ENCODE data around the gene USHBP1.

The USHBP1 gene

DNA sequence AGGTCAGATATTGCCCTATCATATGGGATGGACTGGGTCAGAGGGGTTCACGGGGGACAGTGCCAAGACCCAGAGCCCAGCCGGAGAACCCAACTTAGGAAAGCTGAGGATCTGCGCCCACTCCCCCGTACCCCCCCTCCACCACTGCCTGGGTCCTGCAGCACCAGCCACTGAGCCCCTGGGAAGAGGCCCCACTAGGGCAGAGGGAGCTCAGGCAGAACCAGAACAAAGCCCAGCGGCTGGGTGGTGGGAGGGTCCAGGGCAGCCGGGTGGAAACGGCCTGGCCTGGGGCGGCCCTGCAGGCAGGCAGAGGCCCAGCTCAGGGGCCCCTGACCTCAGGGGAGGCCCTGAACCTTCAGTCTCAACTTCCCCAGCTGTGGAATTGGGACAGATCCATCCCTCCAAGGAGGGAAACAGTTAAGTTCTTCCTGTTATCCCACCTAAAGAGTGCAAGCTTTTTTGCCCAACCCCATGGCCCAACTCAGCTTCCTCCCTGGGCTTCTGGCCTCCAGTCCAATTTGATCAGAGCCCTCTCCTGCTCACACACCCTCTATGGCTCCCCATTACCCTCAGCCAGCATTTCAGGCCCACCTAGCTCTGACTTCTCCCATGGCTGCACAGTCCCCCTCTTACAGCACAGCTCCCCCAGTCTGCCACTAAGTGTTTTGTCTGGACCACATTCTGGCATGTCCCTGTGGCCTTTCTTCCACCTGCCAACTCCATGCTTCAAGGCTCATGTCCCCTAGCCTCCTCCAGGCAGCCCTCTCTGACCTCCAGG lies 21.9 kb downstream of the USHBP1 start:
- Mint-ChIP-seq H3K4me3 (no peak overlapping the region), H3K4me1 (peaks cover 46% of the 10 kb centered on the region), H3K27me3 (no peaks in the 10 kb centered on the region), H3K36me3 (no peaks in the 10 kb centered on the region), H3K27ac (peak overlapping the region; percentile 31), H3K9me3 (no peaks in the 10 kb centered on the region)
- no peak for ATAC-seq

DNA sequence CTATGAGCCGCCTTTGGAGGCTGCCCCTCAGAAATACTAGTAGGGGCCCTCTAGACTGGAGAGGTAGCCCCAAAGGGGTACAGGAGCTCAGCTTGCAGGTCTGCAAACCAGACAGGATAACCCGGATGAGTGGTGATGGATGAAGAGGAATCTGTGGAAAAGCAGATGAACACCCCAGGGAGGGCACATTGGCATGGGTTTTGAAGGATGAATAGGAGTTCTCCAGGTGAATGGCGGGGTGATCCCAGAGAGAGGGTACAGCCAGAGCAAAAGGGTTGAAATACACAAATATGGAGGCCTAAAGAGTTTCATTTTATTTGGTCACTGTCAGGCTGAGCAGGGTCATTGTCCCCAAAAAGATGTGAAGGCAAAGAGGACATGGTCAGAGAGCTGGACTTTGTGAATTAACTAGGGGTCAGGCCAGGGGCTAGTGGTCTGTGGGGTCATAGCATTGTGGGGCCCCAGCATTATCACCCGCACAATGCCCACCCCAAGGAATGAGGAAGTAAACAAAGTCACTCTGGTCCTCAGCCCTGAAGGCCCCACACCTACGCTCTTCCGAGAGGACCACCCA lies 23.6 kb downstream of the USHBP1 start:
- H3K9me3 Mint-ChIP-seq, result no peaks in the 10 kb centered on the region
- no peak overlapping the region for H3K4me3 Mint-ChIP-seq
- no peak for ATAC-seq
- no peaks in the 10 kb centered on the region for H3K27me3 Mint-ChIP-seq
- H3K36me3 Mint-ChIP-seq, result no peaks in the 10 kb centered on the region
- peaks cover 29% of the 10 kb centered on the region for H3K4me1 Mint-ChIP-seq
- no peak overlapping the region for H3K27ac Mint-ChIP-seq

GRCh38 chr19:17240062-17240752 lies 24.3 kb downstream of the USHBP1 start:
- Mint-ChIP-seq H3K4me1 (peaks cover 28% of the 10 kb centered on the region), H3K36me3 (no peaks in the 10 kb centered on the region), H3K27me3 (no peaks in the 10 kb centered on the region), H3K9me3 (no peaks in the 10 kb centered on the region), H3K27ac (no peak overlapping the region), H3K4me3 (no peak overlapping the region)
- no peak for ATAC-seq

DNA sequence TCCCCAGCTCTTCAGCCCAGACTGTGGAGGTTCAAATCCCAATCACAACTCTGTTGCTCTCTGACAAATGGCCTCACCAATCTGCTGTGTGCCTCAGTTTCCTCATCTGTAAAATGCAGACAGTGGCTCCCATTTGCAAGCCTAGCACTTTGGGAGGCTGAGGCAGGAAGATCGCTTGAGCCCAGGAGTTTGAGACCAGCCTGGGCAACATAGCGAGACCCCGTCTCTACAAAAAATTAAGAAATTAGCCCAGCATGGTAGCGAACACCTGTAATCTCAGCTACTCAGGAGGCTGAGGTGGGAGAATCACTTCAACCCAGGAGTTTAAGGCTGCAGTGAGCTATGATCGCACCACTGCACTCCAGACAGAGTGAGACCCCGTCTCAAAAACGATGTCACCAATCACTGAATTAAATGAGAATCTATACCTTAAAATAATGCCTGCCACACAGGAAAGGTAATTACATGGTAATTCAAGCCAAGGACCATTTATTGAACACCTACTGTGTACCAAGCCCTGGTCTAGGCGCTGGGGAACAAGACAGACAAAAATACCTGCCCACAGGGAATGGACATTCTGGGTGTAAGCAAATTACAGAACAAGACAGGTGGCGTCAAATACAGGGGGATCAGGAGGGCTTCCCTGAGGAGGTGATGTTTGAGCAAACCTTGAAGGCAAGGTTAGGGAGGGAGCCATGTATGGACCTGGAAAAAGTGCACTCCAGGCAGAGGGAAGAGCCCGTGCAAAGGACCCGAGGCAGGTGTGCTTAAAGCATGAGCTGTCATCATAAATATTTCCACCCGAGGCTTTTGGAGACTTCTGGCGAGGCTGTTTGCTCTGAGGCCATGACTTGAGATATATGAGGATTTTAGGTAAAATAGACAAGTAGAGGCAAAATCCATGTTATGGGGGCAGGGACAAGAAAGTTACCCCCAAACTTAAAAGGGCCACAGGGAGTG lies 26.5 kb downstream of the USHBP1 start:
- H3K36me3 Mint-ChIP-seq, result no peaks in the 10 kb centered on the region
- no peak overlapping the region for H3K27ac Mint-ChIP-seq
- no peaks in the 10 kb centered on the region for H3K27me3 Mint-ChIP-seq
- no peak for ATAC-seq
- no peak overlapping the region for H3K4me3 Mint-ChIP-seq
- H3K4me1 Mint-ChIP-seq, result peaks cover 24% of the 10 kb centered on the region
- H3K9me3 Mint-ChIP-seq, result no peaks in the 10 kb centered on the region

DNA sequence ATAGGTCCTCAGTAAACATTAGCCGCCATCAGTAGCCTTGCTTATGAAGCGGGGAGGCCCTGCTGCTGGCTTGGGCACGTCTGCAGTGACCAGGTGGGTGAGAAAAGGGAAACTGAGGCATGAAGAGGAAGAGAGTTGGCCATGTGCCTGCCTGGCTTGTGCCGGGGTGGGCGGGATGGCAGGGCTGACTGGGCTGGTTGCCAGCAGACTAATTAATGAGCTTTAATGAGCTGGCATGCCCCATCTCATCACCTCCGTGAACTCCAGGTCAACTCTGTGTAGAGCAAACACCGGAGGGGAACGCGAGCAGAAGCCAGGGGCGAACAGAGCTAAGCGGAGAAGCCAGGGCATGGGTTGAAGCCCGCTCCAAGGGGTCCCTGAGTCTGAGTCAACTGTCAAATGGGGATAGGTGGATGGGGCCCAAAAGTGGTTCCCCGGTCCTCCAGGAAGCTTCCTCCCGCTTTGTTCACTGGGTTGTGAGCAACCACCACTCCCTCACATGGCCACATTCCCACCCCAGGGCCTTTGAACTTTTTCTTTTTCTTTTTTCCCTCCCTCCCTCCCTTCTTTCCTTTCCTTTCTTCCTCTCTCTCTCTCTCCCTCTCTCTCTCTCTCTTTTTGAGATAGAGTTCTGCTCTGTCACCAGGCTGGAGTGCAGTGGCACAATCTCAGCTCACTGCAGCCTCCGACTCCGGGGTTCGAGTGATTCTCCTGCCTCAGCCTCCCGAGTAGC lies 27.6 kb downstream of the USHBP1 start:
- no peak for ATAC-seq
- no peaks in the 10 kb centered on the region for H3K9me3 Mint-ChIP-seq
- peaks cover 4% of the 10 kb centered on the region for H3K36me3 Mint-ChIP-seq
- no peak overlapping the region for H3K4me3 Mint-ChIP-seq
- no peaks in the 10 kb centered on the region for H3K27me3 Mint-ChIP-seq
- peaks cover 15% of the 10 kb centered on the region for H3K4me1 Mint-ChIP-seq
- peak overlapping the region; percentile 12 for H3K27ac Mint-ChIP-seq

DNA sequence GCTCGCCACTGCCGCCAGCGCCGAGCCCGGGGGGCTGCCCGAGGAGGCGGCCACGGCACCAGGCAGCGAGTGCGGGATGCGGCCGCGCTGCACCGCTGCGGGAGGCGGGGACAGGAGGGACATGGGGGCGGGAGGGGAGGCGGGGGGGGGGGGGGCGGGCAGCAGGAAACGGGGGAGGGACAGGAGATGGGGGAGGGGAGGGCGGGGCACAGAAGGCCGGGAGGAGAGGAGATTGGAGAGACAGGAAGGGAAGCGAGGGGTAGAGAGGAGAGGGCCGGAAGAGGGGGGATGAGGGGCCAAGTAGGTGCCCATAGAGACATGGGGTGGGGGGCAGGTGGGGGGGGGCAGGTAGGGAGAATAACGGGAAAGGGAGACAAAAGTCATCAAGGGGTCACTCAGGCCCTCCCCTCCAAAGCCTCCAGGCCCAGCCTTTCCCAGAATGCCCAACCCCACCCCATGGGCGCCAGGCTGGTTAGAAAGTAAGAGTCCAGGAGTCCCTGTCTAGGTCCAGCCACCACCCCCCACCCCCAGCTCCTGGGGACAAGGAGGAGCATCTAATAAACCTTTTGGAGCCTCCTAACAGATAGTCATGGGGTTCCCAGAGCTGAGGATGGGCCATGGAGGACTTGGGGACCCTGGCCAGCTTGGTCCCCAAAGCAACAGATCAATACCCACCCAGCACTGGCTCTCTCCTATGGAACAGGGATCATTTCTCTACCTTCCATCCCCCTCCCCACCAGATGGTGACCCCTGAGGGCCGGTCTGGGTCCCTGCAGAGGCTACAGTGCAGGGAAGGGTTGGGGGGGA lies 28.4 kb downstream of the USHBP1 start:
- Mint-ChIP-seq H3K4me3 (peak overlapping the region; percentile 74), H3K36me3 (peaks cover 5% of the 10 kb centered on the region), H3K27ac (peak overlapping the region; percentile 12), H3K9me3 (no peaks in the 10 kb centered on the region), H3K4me1 (peaks cover 10% of the 10 kb centered on the region), H3K27me3 (no peaks in the 10 kb centered on the region)
- no peak for ATAC-seq

DNA sequence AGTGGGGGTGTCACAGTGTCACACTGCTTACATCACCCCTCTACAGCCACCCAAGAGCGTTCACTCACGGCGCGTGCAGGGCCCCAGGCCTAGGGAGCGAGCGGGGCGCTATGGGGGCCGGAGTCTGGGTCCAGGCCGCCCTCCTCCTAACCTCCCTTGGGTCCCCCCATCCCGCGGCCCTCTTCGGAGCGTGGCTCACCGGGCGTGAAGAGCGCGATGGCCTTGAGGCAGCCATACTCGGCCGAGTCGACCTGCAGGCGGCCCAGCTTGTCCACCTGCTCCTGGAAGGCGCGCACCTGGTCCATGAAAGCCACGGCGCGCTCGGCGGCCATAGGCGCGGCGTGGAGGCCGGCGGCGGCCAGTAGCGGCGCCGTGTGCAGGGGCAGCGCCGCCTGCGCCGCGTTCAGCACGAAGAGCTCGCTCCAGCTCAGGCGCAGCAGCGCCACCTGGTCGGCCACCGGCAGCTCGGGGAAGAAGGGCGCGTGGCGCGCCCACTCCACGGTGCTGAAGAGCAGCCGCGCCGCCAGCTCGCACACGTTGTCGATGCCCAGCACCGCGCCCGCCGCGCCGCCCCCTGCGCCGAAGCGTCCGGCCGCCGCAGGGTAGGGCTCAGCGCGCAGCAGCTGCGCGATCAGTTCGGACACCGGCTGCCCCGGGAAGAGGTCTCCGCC lies 29.1 kb downstream of the USHBP1 start:
- no peaks in the 10 kb centered on the region for H3K9me3 Mint-ChIP-seq
- peak overlapping the region; percentile 74 for H3K4me3 Mint-ChIP-seq
- peaks cover 5% of the 10 kb centered on the region for H3K36me3 Mint-ChIP-seq
- ATAC-seq, result peak; percentile 95
- no peaks in the 10 kb centered on the region for H3K27me3 Mint-ChIP-seq
- H3K27ac Mint-ChIP-seq, result peak overlapping the region; percentile 54
- peaks cover 10% of the 10 kb centered on the region for H3K4me1 Mint-ChIP-seq

DNA sequence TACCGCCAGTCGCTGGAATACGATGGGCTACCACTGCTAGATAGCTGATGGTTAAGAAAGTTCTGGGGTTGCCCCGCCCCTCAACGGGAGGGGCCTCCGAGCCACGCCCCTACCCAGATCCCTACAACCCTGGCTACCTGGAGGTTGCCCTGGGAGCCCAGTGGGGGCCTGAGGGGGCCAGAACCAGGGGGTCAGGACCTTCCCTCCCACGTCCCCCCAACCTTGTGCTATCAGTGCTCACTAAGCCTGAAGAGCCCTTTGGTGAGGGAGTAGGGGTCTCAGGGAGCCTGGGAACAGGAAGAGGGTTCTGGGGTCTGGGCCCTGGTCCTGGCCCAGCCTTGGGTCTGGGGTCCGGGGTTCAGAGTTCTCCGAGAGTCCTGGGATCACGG lies 29.6 kb downstream of the USHBP1 start:
- H3K9me3 Mint-ChIP-seq, result no peaks in the 10 kb centered on the region
- ATAC-seq, result peak; percentile 80
- peak overlapping the region; percentile 74 for H3K4me3 Mint-ChIP-seq
- peaks cover 10% of the 10 kb centered on the region for H3K4me1 Mint-ChIP-seq
- H3K36me3 Mint-ChIP-seq, result peaks cover 5% of the 10 kb centered on the region
- H3K27ac Mint-ChIP-seq, result peak overlapping the region; percentile 54
- H3K27me3 Mint-ChIP-seq, result no peaks in the 10 kb centered on the region

- Mint-ChIP-seq H3K9me3 (no peaks in the 10 kb centered on the region), H3K36me3 (peaks cover 5% of the 10 kb centered on the region), H3K27me3 (no peaks in the 10 kb centered on the region), H3K4me1 (peaks cover 11% of the 10 kb centered on the region), H3K4me3 (no peak overlapping the region), H3K27ac (no peak overlapping the region)
- ATAC-seq, result no peak
Observed at GRCh38 chr19:17232258-17232657, 32.3 kb downstream of the USHBP1 start.

GRCh38 chr19:17229890-17230289 lies 34.7 kb downstream of the USHBP1 start:
- Mint-ChIP-seq H3K9me3 (no peaks in the 10 kb centered on the region), H3K36me3 (peaks cover 5% of the 10 kb centered on the region), H3K27me3 (no peaks in the 10 kb centered on the region), H3K4me1 (peaks cover 15% of the 10 kb centered on the region), H3K27ac (no peak overlapping the region), H3K4me3 (no peak overlapping the region)
- no peak for ATAC-seq

DNA sequence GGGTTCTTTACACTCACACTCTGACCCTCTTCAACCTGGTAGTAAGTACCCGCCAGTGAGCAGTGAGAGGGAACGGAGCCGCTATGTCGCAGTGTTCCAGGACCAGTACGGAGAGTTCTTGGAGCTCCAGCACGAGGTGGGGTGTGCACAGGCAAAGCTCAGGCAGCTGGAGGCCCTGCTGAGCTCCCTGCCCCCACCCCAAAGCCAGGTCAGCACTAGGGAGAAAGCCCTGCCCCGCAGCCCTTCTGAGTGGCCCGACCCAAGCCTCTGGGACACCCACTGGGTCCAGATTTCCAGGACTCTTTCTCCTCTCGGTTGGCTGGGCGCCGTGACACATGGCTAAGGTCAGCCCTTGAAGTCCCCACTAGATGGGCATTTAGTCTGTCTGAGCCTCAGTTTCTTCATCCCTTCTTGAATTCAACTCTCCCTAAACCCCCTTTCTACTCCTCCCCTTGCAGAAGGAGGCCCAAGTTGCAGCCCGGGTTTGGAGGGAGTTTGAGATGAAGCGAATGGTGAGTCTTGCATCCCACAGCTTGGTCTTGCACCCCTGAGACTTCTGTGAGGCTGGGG lies 36.7 kb downstream of the USHBP1 start:
- Mint-ChIP-seq H3K27me3 (no peaks in the 10 kb centered on the region), H3K9me3 (no peaks in the 10 kb centered on the region), H3K4me1 (peaks cover 8% of the 10 kb centered on the region), H3K27ac (no peak overlapping the region), H3K4me3 (no peak overlapping the region), H3K36me3 (peaks cover 5% of the 10 kb centered on the region)
- ATAC-seq, result no peak

DNA sequence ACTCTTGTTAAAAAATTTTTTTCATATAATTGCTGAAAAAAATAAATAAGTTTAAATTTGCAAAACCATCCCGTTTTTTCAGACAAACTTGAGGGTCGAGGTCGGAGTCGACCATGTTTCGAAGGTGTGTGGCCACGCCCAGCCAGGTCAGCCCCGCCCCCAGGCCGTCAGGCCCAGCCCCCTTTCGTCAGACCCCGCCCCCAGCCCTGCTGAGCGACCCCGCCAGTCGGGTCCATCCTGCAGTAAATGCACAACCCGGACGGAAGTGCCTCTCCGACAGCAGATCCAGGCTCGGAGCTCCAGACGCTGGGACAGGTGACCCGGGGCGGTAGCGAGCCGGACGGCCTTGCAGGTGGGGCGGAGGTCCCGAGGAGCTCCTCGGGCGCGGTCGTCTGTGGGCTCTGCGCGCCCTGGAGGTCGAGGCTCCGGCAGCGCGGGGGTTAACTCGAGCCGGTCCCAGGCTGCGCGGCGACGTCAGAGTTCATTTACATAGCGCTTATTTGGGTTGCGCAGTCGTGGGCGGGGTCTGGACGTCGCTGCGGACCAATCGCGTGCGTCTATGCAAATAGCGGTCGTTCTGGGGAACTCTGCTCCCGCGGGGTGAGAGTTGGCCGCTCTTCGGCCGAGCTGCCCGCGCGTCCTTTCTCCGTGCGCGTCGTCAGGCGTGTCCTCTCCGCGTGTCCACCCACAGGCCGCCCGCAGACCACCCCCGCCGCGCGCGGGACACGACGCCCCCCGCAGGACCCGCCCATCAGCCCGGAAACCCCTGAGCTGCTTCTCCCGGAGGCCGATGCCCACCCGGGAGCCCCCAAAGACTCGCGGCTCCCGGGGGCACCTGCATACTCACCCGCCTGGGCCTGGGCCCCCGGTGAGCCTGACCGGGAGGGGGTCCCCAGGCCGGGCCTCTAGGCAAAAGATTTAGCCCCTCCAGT lies 38.3 kb downstream of the USHBP1 start, which contains the start of gene OCEL1:
TSS of gene OCEL1 (plus strand) at position 225 of the 932 bp plus-strand sequence. CDS start at position 247, 22 bp downstream.
- H3K9me3 Mint-ChIP-seq, result no peaks in the 10 kb centered on the region
- peak within 1 kb of the TSS; percentile 81 for H3K27ac Mint-ChIP-seq
- H3K4me1 Mint-ChIP-seq, result peaks cover 8% of the 10 kb centered on the region
- no peaks in the 10 kb centered on the region for H3K36me3 Mint-ChIP-seq
- H3K27me3 Mint-ChIP-seq, result no peaks in the 10 kb centered on the region
- ATAC-seq, result peak; percentile 96
- peak within 1 kb of the TSS; percentile 86 for H3K4me3 Mint-ChIP-seq

Data from stimulated activated memory B cell treated with anti-CD40 and anti-IgM and Interleukin-4, amounts not matched to agents 10 μg/mL and 1 μg/mL and 100 μg/mL, for 72 hours (primary cell).